CD4-positive, CD25-positive, alpha-beta regulatory T cell (primary cell): ENCODE measurements around the gene STK39. TPM values are rescaled to one million over a fixed set of nuclear protein-coding genes. Genes with fewer than 3 reads are reported as not detected.
"Not testable (repeated sequence)": the region's sequence is repeated elsewhere in the genome, so short reads cannot be mapped to it uniquely, and the experiment has no call there.

Experiments used
- ATAC-seq, 2 donors: fragments of 150-1000 bp; cut with Tn5 transposase; one replicate each; pipeline ENCODE4 v1.10.0; 2021; ENCODE audit warnings: low read depth in 2 of 2, moderate number of reproducible peaks in 2 of 2, moderate library complexity in 1 of 2
- DNase-seq, 3 donors: peaks; one replicate each; pipeline versions ENCODE4 v3.0.0 to v3.0.0-alpha.2; 2012 to 2022; ENCODE audit warnings: mixed read lengths in 1 of 3
- H3K27ac ChIP-seq: one replicate; pipeline ENCODE4 v1.7.0; 2013; ENCODE audit warnings: mild to moderate bottlenecking, low read length; ENCODE audit not compliant: insufficient read depth, poor library complexity, severe bottlenecking
- H3K27me3 ChIP-seq: one replicate; pipeline ENCODE4 v1.7.0; 2013; ENCODE audit warnings: low read length; ENCODE audit not compliant: control insufficient read depth, insufficient read depth
- H3K36me3 ChIP-seq: one replicate; pipeline ENCODE4 v1.7.0; 2013; ENCODE audit warnings: mild to moderate bottlenecking, low read length, moderate library complexity; ENCODE audit not compliant: control insufficient read depth, insufficient read depth
- H3K4me1 ChIP-seq: 2 replicates; pipeline ENCODE4 v1.7.0; 2013; ENCODE audit warnings: mild to moderate bottlenecking, low read length; ENCODE audit not compliant: insufficient read depth, control insufficient read depth, poor library complexity, severe bottlenecking
- H3K4me3 ChIP-seq: one replicate; pipeline ENCODE4 v1.7.0; 2013; ENCODE audit warnings: low read depth, mild to moderate bottlenecking, low read length, moderate library complexity
- H3K9me3 ChIP-seq, 2 experiments: 1 replicate in 1 of 2; 2 replicates in 1 of 2; pipeline ENCODE4 v1.7.0; 2013; ENCODE audit warnings: low read length in 2 of 2, mild to moderate bottlenecking in 1 of 2, moderate library complexity in 1 of 2; ENCODE audit not compliant: control insufficient read depth in 2 of 2
- H3K27ac Mint-ChIP-seq, 3 donors: one replicate each; pipeline ENCODE4 v1.8.0; 2020 to 2022; ENCODE audit warnings: mild to moderate bottlenecking in 3 of 3, mixed read lengths in 3 of 3, moderate library complexity in 2 of 3
- H3K27me3 Mint-ChIP-seq: one replicate; pipeline ENCODE4 v1.8.0; 2022; ENCODE audit warnings: mild to moderate bottlenecking, mixed read lengths
- H3K36me3 Mint-ChIP-seq: one replicate; pipeline ENCODE4 v1.8.0; 2020; ENCODE audit warnings: mixed read lengths
- H3K4me1 Mint-ChIP-seq, 4 donors: one replicate each; pipeline ENCODE4 v1.8.0; 2020 to 2022; ENCODE audit warnings: mixed read lengths in 4 of 4, mild to moderate bottlenecking in 1 of 4
- H3K4me3 Mint-ChIP-seq, 4 donors: one replicate each; pipeline ENCODE4 v1.8.0; 2020 to 2022; ENCODE audit warnings: mild to moderate bottlenecking in 4 of 4, mixed read lengths in 4 of 4, moderate library complexity in 3 of 4
- H3K9me3 Mint-ChIP-seq, 7 donors: one replicate each; pipeline ENCODE4 v1.8.0; 2020 to 2022; ENCODE audit warnings: mixed read lengths in 7 of 7, mild to moderate bottlenecking in 3 of 7, moderate library complexity in 2 of 7
- polyA plus RNA-seq, 4 donors: library from polyadenylated mRNA; unstranded; fragments of 300-500 nt; fragmentation: Illumina TruSeq; gene quantifications; one replicate each; pipeline ENCODE4 v1.2.3, GENCODE V29; 2021
- total RNA-seq: library from RNA; stranded (reverse); gene quantifications from one replicate; pipeline ENCODE4 v1.2.3, GENCODE V29; 2022

Gene STK39
- total and polyA plus RNA-seq, 5 donors from 2014 or later = 4.4 to 27.2 (median 7.6) TPM

DNA sequence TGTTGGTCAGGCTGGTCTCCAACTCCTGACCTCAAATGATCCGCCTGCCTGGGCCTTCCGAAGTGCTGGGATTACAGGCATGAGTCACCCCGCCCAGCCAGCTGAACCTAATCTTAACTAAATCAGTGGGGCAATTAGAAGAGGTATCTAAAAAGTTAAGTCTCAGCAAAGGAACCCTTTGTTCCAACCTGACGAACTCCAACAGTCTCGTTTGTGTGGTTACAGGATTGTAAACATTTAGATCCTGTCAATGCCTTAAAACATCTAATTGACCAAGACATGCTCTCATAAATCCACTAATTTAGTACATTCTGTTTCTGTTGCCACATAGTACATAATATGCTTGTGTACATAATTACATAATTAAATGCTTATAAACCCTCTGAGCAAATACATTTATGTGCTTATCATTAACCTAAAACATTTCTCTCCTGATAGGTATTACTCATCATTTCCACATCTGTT, 31.1 kb upstream of the STK39 start:
- H3K4me1 Mint-ChIP-seq = no peaks in the 10 kb centered on the region

DNA sequence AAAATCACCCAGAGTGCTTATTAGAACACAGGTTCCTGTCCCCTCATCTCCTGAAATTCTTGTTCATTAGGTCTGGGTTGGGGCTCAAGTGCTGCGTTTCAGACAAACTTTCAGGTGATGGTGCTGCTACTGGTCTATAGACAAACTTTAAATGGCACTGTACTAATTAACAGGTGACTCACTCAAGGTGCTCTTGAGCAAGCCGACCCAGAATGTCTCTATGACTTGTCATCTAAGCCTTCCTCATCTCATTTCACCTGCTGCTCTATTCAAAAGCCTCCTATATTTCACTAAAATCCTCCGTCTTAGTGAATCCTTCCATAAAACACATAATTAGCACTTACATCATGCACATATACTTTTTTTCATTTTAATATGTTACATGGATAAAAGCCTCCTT, 29.9 kb upstream of the STK39 start:
- Mint-ChIP-seq H3K4me1 (no peaks in the 10 kb centered on the region), H3K27ac (no peak overlapping the region), H3K9me3 (peaks cover 0 to 4% (median 0%) of the 10 kb centered on the region in 7 donors), H3K36me3 (no peaks in the 10 kb centered on the region), H3K27me3 (peaks cover 45% of the 10 kb centered on the region), H3K4me3 (no peak overlapping the region)
- no peaks in the 10 kb centered on the region for H3K9me3 ChIP-seq
- DNase-seq = no peak
- no peak for ATAC-seq
- H3K27ac ChIP-seq = no peak overlapping the region
- H3K4me1 ChIP-seq = no peaks in the 10 kb centered on the region
- no peak overlapping the region for H3K4me3 ChIP-seq
- peaks cover 7% of the 10 kb centered on the region for H3K27me3 ChIP-seq
- no peaks in the 10 kb centered on the region for H3K36me3 ChIP-seq

More for the DNA sequence above, 31.1 kb upstream of the STK39 start:
- DNase-seq (no peak), ATAC-seq (no peak)
- H3K36me3 ChIP-seq = no peaks in the 10 kb centered on the region
- Mint-ChIP-seq H3K27ac (no peak overlapping the region), H3K36me3 (no peaks in the 10 kb centered on the region), H3K27me3 (peaks cover 41% of the 10 kb centered on the region), H3K4me3 (no peak overlapping the region), H3K9me3 (peaks cover 0 to 4% (median 0%) of the 10 kb centered on the region in 7 donors)
- H3K4me1 ChIP-seq = no peaks in the 10 kb centered on the region
- no peak overlapping the region for H3K27ac ChIP-seq
- H3K9me3 ChIP-seq = no peaks in the 10 kb centered on the region
- H3K27me3 ChIP-seq = peaks cover 7% of the 10 kb centered on the region
- H3K4me3 ChIP-seq = no peak overlapping the region

- Mint-ChIP-seq H3K4me1 (no peaks in the 10 kb centered on the region), H3K27ac (no peak overlapping the region), H3K4me3 (no peak overlapping the region), H3K36me3 (no peaks in the 10 kb centered on the region), H3K27me3 (peaks cover 31% of the 10 kb centered on the region), H3K9me3 (peaks cover 0 to 2% (median 0%) of the 10 kb centered on the region in 7 donors)
- DNase-seq = no peak
- Histone ChIP-seq H3K27me3 (peaks cover 4% of the 10 kb centered on the region), H3K27ac (no peak overlapping the region), H3K36me3 (no peaks in the 10 kb centered on the region), H3K4me1 (no peaks in the 10 kb centered on the region), H3K9me3 (no peaks in the 10 kb centered on the region), H3K4me3 (no peak overlapping the region)
- no peak for ATAC-seq
Observed at GRCh38 chr2:168272225-168272624, 24.8 kb upstream of the STK39 start.

DNA sequence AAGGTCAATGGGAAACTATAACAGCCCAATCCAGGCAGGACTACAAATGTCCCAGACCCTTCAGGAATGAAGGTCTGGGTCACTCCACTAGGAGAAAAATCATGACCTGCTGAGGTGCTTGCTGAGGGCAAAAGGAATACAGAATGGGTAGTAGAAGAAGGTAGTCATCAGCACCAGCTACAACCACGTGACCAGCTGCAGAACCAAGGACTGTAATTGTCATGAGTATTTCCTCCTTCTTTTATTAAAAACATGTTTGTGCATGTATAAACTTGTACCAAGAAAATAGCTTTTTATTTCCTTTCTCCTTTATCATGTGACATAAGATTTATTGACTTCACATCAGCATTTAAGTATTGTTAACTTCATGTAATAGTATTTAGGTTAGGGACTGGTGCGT, 15.5 kb upstream of the STK39 start:
- not testable (repeated sequence) for H3K4me1 ChIP-seq, H3K27ac ChIP-seq, DNase-seq, H3K27me3 ChIP-seq, H3K9me3 ChIP-seq, H3K27me3 Mint-ChIP-seq, H3K4me1 Mint-ChIP-seq, H3K4me3 Mint-ChIP-seq, ATAC-seq, H3K27ac Mint-ChIP-seq, H3K4me3 ChIP-seq, H3K36me3 Mint-ChIP-seq, H3K9me3 Mint-ChIP-seq, H3K36me3 ChIP-seq

DNA sequence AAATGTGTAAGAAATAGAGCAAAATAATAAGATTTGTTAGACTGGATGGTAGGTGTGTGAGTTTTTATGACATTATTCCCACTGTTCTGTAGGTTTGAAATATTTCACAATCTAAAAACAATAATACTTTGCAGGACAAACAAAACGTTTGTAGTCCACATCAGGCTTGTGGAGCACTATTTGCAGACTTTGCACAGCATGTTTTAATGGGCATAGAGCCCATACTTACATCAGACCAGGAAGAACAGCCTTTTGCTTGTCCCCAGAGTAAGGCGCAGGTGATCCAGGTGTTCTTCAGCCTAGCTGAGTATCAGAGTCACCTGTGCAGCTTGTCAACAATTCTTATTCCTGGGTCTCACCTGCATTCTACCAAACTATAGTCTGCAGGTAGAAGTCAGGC, 9.1 kb upstream of the STK39 start:
- Histone ChIP-seq H3K4me3 (no peak overlapping the region), H3K36me3 (no peaks in the 10 kb centered on the region), H3K4me1 (no peaks in the 10 kb centered on the region), H3K27me3 (no peaks in the 10 kb centered on the region), H3K9me3 (peaks cover 2 to 7% of the 10 kb centered on the region in 2 experiments), H3K27ac (no peak overlapping the region)
- Mint-ChIP-seq H3K27ac (no peak overlapping the region), H3K36me3 (no peaks in the 10 kb centered on the region), H3K4me3 (no peak overlapping the region), H3K27me3 (peaks cover 3% of the 10 kb centered on the region), H3K4me1 (no peaks in the 10 kb centered on the region), H3K9me3 (peaks cover 0 to 11% (median 5%) of the 10 kb centered on the region in 7 donors)
- no peak for DNase-seq
- ATAC-seq = no peak

DNA sequence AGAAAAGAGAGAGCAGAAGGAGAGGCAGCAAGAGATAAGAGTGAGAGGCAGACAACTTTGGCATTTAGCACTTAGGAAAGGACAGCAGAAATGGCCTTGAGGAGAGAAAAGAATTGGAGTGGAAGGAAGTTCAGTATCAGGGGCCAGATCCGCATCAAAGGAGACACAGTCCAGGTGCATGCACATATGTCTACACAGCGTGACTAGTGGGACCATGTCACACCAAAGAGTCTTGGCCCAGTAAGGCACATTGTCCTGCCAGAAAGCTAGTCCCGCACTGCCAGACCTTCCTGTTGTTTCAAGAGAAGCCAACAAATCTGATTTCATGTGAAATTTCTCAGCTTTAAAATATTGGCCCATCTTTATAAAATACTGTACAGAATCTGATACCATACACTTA, 8.5 kb upstream of the STK39 start:
- Mint-ChIP-seq H3K4me3 (no peak overlapping the region), H3K4me1 (no peaks in the 10 kb centered on the region)

GRCh38 chr2:168255103-168255502, 7.7 kb upstream of the STK39 start:
- Mint-ChIP-seq H3K27ac (no peak overlapping the region), H3K36me3 (no peaks in the 10 kb centered on the region)

More for the DNA sequence above, 8.5 kb upstream of the STK39 start:
- H3K27ac Mint-ChIP-seq = no peak overlapping the region
- no peaks in the 10 kb centered on the region for H3K36me3 Mint-ChIP-seq
- Histone ChIP-seq H3K4me1 (no peaks in the 10 kb centered on the region), H3K27me3 (no peaks in the 10 kb centered on the region), H3K9me3 (peaks cover 2 to 7% of the 10 kb centered on the region in 2 experiments), H3K4me3 (no peak overlapping the region), H3K36me3 (no peaks in the 10 kb centered on the region), H3K27ac (no peak overlapping the region)
- no peak for DNase-seq
- ATAC-seq = no peak
- peaks cover 5% of the 10 kb centered on the region for H3K27me3 Mint-ChIP-seq
- H3K9me3 Mint-ChIP-seq = peaks cover 0 to 11% (median 5%) of the 10 kb centered on the region in 7 donors

GRCh38 chr2:168254158-168254935, 7.0 kb upstream of the STK39 start:
- no peak for ATAC-seq
- H3K27ac Mint-ChIP-seq = no peak overlapping the region
- H3K4me3 ChIP-seq = no peak overlapping the region

More at GRCh38 chr2:168255103-168255502, 7.7 kb upstream of the STK39 start:
- peaks cover 5% of the 10 kb centered on the region for H3K27me3 Mint-ChIP-seq
- H3K36me3 ChIP-seq = no peaks in the 10 kb centered on the region
- DNase-seq (no peak), ATAC-seq (no peak)
- H3K4me1 ChIP-seq = no peaks in the 10 kb centered on the region
- H3K27ac ChIP-seq = no peak overlapping the region
- no peaks in the 10 kb centered on the region for H3K27me3 ChIP-seq
- peaks cover 2 to 7% of the 10 kb centered on the region in 2 experiments for H3K9me3 ChIP-seq
- no peaks in the 10 kb centered on the region for H3K4me1 Mint-ChIP-seq
- no peak overlapping the region for H3K4me3 ChIP-seq
- H3K4me3 Mint-ChIP-seq = no peak overlapping the region
- peaks cover 0 to 11% (median 5%) of the 10 kb centered on the region in 7 donors for H3K9me3 Mint-ChIP-seq

More at GRCh38 chr2:168254158-168254935, 7.0 kb upstream of the STK39 start:
- Mint-ChIP-seq H3K4me1 (no peaks in the 10 kb centered on the region), H3K36me3 (no peaks in the 10 kb centered on the region), H3K27me3 (peaks cover 5% of the 10 kb centered on the region), H3K4me3 (no peak overlapping the region), H3K9me3 (peaks cover 0 to 11% (median 5%) of the 10 kb centered on the region in 7 donors)
- Histone ChIP-seq H3K4me1 (no peaks in the 10 kb centered on the region), H3K9me3 (peaks cover 2 to 5% of the 10 kb centered on the region in 2 experiments), H3K36me3 (no peaks in the 10 kb centered on the region), H3K27ac (no peak overlapping the region), H3K27me3 (no peaks in the 10 kb centered on the region)
- no peak for DNase-seq
